Esophagus squamous epithelium (tissue), 4 donors: Measurements from ENCODE around the gene CUEDC2.

Experiments
- POLR2A ChIP-seq, 4 donors: fragments of 450-650 bp; IDR thresholded peaks; one replicate each; pipeline ENCODE4 v1.6.1; 2017; ENCODE audit warnings: antibody characterized with exemption in 4 of 4, mild to moderate bottlenecking in 4 of 4, moderate library complexity in 3 of 4
- TF ChIP-seq, protein P1 (sequence below), 6 experiments: fragments of 450-650 bp in 4 of 6; fragments of 200-600 bp in 2 of 6; sonication (generic) in 2 of 6; IDR thresholded peaks; one replicate each; pipeline ENCODE4 v1.5.1; 2016 to 2019; ENCODE audit warnings: antibody characterized with exemption in 6 of 6, mild to moderate bottlenecking in 4 of 6, moderate library complexity in 4 of 6

GRCh38 chr10:102480396-102480795 lies 48.0 kb upstream of the CUEDC2 start:
- TF ChIP-seq, protein P1, sequence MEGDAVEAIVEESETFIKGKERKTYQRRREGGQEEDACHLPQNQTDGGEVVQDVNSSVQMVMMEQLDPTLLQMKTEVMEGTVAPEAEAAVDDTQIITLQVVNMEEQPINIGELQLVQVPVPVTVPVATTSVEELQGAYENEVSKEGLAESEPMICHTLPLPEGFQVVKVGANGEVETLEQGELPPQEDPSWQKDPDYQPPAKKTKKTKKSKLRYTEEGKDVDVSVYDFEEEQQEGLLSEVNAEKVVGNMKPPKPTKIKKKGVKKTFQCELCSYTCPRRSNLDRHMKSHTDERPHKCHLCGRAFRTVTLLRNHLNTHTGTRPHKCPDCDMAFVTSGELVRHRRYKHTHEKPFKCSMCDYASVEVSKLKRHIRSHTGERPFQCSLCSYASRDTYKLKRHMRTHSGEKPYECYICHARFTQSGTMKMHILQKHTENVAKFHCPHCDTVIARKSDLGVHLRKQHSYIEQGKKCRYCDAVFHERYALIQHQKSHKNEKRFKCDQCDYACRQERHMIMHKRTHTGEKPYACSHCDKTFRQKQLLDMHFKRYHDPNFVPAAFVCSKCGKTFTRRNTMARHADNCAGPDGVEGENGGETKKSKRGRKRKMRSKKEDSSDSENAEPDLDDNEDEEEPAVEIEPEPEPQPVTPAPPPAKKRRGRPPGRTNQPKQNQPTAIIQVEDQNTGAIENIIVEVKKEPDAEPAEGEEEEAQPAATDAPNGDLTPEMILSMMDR (IDR thresholded peaks at IDR 0.05) = no peak
- no peak for TF ChIP-seq POLR2A (IDR thresholded peaks at IDR 0.05)
